ENCODE data around the gene TRIM7. TPM values are rescaled to one million over a fixed set of nuclear protein-coding genes. Genes with fewer than 3 reads are reported as not detected.

TRIM7 gene
- total and polyA plus RNA-seq, 9 of the 15 experiments (the other 6 are each of a cell fraction or from before 2014, with no cell fraction given), result 2.6 to 14.9 (median 8.9) TPM

GRCh38 chr5:181204113-181204825 lies 727 bp downstream of the TRIM7 start (continued):
- peak in 1 of 3 experiments; percentile 20 for TF ChIP-seq YY1 (IDR thresholded peaks at IDR 0.05; ENCODE audit: borderline replicate concordance in 1 of 3, control insufficient read depth in 1 of 3, extremely low read depth in 1 of 3, insufficient read depth in 3 of 3, insufficient read length in 1 of 3, insufficient replicate concordance in 2 of 3, low read depth in 1 of 3, low read length in 2 of 3)
- no peak for TF ChIP-seq RREB1 (CRISPR knock-in tag; IDR thresholded peaks at IDR 0.05)
- no peak for TF ChIP-seq ZNF444 (CRISPR knock-in tag; IDR thresholded peaks at IDR 0.05)
- no peak for TF ChIP-seq TCF15 (CRISPR knock-in tag; IDR thresholded peaks at IDR 0.05)
- TF ChIP-seq ZNF140 (CRISPR knock-in tag; IDR thresholded peaks at IDR 0.05), result no peak
- TF ChIP-seq HLTF (IDR thresholded peaks at IDR 0.05), result no peak
- TF ChIP-seq DIDO1 (tag; IDR thresholded peaks at IDR 0.05; ENCODE audit: low read depth), result no peak
- no peak for TF ChIP-seq MXD1 (CRISPR knock-in tag; IDR thresholded peaks at IDR 0.05; ENCODE audit: borderline replicate concordance, poor library complexity, severe bottlenecking)
- TF ChIP-seq PRDM10 (IDR thresholded peaks at IDR 0.05; ENCODE audit: partially characterized antibody), result no peak
- TF ChIP-seq JUND (IDR thresholded peaks at IDR 0.05; ENCODE audit: borderline replicate concordance, low read depth, low read length), result no peak
- TF ChIP-seq JUND (tag; IDR thresholded peaks at IDR 0.05; ENCODE audit: borderline replicate concordance, low read depth, low read length), result no peak
- no peak; the same call in 1 of the 2 replicates for TF ChIP-seq TFAP4 (CRISPR knock-in tag; IDR thresholded peaks at IDR 0.05; ENCODE audit: borderline replicate concordance)
- TF ChIP-seq FOXK1 (CRISPR knock-in tag; IDR thresholded peaks at IDR 0.05; ENCODE audit: borderline replicate concordance), result no peak
- no peak for TF ChIP-seq GTF2E2 (tag; IDR thresholded peaks at IDR 0.05)
